HG02798 (cell line): ENCODE measurements around the gene B3GALT6.

Experiments used
- ATAC-seq: cut with Tn5 transposase; IDR thresholded peaks from one replicate; pipeline ENCODE4 v1.9.1; 2021; ENCODE audit warnings: mild to moderate bottlenecking; ENCODE audit not compliant: unreplicated experiment, poor library complexity

The B3GALT6 gene

GRCh38 chr1:1259540-1259939 lies 27.5 kb downstream of the B3GALT6 start:
- ATAC-seq = no peak

- ATAC-seq = no peak
Measured at GRCh38 chr1:1259951-1260600, 28.0 kb downstream of the B3GALT6 start.

- no peak for ATAC-seq
Measured at GRCh38 chr1:1260843-1261560, 29.0 kb downstream of the B3GALT6 start.

- no peak for ATAC-seq
Measured at GRCh38 chr1:1262071-1262470, 30.0 kb downstream of the B3GALT6 start.

GRCh38 chr1:1262758-1263157 lies 30.7 kb downstream of the B3GALT6 start:
- no peak for ATAC-seq

- ATAC-seq = no peak
Measured at GRCh38 chr1:1264026-1264425, 32.0 kb downstream of the B3GALT6 start.

GRCh38 chr1:1264868-1265272 lies 32.8 kb downstream of the B3GALT6 start:
- no peak for ATAC-seq

- no peak for ATAC-seq
Measured at GRCh38 chr1:1267488-1268283, 35.6 kb downstream of the B3GALT6 start.

GRCh38 chr1:1268284-1268682 lies 36.2 kb downstream of the B3GALT6 start:
- ATAC-seq = no peak

GRCh38 chr1:1270813-1271212 lies 38.8 kb downstream of the B3GALT6 start:
- ATAC-seq = no peak

GRCh38 chr1:1272341-1273208 lies 40.5 kb downstream of the B3GALT6 start:
- no peak for ATAC-seq

- ATAC-seq = peak; percentile 5
Measured at GRCh38 chr1:1273209-1273511, 41.1 kb downstream of the B3GALT6 start.

- peak; percentile 87 for ATAC-seq
Measured at GRCh38 chr1:1273512-1274298, 41.7 kb downstream of the B3GALT6 start, which contains the start of gene UBE2J2. TSS of gene UBE2J2 (minus strand) at chr1:1273854. CDS start at chr1:1267992, 5,862 bp downstream.

- no peak for ATAC-seq
Measured at GRCh38 chr1:1274299-1274930, 42.4 kb downstream of the B3GALT6 start.

- ATAC-seq = no peak
Measured at GRCh38 chr1:1274931-1275431, 42.9 kb downstream of the B3GALT6 start.

GRCh38 chr1:1275836-1276235 lies 43.8 kb downstream of the B3GALT6 start:
- no peak for ATAC-seq

- no peak for ATAC-seq
Measured at GRCh38 chr1:1278620-1279019, 46.6 kb downstream of the B3GALT6 start.

- ATAC-seq = no peak
Measured at GRCh38 chr1:1279028-1279427, 47.0 kb downstream of the B3GALT6 start.
